Upper lobe of left lung (tissue), 4 donors: ENCODE data around the gene MEFV.

ENCODE experiments used
- EP300 ChIP-seq, 4 donors: sonication (generic); formaldehyde crosslinking; IDR thresholded peaks; one replicate each; pipeline ENCODE4 v1.5.1; 2017; ENCODE audit warnings: antibody characterized with exemption in 4 of 4, control low read depth in 2 of 4
- POLR2AphosphoS5 ChIP-seq, 2 donors: sonication (generic); formaldehyde crosslinking; IDR thresholded peaks; one replicate each; pipeline ENCODE4 v1.5.1; 2017; ENCODE audit warnings: antibody characterized with exemption in 2 of 2

DNA sequence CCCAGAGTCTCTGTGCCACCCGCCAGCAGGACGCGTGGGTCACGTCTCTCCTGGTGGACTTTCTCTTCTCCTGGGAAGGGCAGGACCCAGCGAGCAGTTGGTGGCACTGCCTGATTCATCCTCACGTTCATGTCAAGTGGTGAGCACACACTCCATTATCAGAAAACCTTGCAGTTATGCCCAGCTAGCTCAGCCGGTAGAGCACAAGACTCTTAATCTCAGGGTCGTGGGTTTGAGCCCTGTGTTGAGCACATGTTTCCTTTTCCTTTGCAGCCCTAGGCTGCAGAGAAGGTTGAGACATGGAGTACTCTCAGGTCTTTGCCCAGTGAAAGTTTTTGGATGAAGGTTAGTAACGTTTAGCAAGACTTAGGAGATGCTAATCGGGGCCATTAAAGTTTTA is 60.5 kb downstream of the MEFV start:
- TF ChIP-seq EP300 (IDR thresholded peaks at IDR 0.05) (no peak), POLR2AphosphoS5 (IDR thresholded peaks at IDR 0.05) (no peak)
